Stimulated activated naive B cell treated with anti-CD40 and anti-IgM and Interleukin-4, amounts not matched to agents 10 μg/mL and 1 μg/mL and 100 μg/mL, for 72 hours (primary cell): ENCODE measurements around the gene INSIG2.

Experiments used
- ATAC-seq, 2 donors: fragments of 150-1000 bp; cut with Tn5 transposase; replicated peaks; 2 replicates each; pipeline ENCODE4 v1.10.0; 2021; ENCODE audit warnings: moderate library complexity in 1 of 2
- DNase-seq: peaks from one replicate; pipeline ENCODE4 v3.0.0; 2021
- H3K27ac Mint-ChIP-seq: one replicate; pipeline ENCODE4 v1.8.0; 2022; ENCODE audit warnings: mild to moderate bottlenecking, mixed read lengths
- H3K27me3 Mint-ChIP-seq, 2 donors: one replicate each; pipeline ENCODE4 v1.8.0; 2022; ENCODE audit warnings: mixed read lengths in 2 of 2
- H3K36me3 Mint-ChIP-seq, 2 donors: one replicate each; pipeline ENCODE4 v1.8.0; 2022; ENCODE audit warnings: mixed read lengths in 2 of 2, mild to moderate bottlenecking in 1 of 2
- H3K4me1 Mint-ChIP-seq, 2 donors: one replicate each; pipeline ENCODE4 v1.8.0; 2022; ENCODE audit warnings: mixed read lengths in 2 of 2, mild to moderate bottlenecking in 1 of 2
- H3K4me3 Mint-ChIP-seq, 2 donors: one replicate each; pipeline ENCODE4 v1.8.0; 2022; ENCODE audit warnings: mild to moderate bottlenecking in 2 of 2, mixed read lengths in 2 of 2, moderate library complexity in 1 of 2
- H3K9me3 Mint-ChIP-seq, 2 donors: one replicate each; pipeline ENCODE4 v1.8.0; 2022; ENCODE audit warnings: mixed read lengths in 2 of 2, mild to moderate bottlenecking in 1 of 2

Gene INSIG2

DNA sequence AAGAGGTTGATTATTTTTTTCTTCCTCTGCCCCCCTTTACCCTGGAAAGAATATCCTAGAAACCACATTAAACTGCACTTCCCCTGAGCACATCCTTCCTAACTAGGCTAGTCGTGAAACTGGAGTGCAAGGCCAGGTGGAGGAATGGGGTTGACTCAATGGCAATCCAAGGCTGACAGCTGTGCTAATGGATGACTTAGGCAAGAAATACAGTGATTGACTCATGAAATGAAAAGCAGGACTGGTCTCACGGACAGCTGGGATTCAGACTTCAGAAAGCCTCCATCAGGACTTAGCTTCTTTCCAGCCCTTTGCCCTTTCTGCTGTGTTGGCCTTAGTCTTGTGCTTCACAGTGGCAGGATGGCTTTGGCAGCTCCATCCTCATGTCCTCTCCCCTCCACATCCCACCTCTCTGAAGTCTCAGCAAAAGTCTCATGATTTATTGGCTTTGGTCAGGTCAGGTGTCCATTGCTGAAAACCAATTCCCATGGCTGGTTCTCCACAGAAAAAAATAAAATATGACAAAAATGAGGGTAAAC lies 33.8 kb downstream of the INSIG2 start:
- H3K9me3 Mint-ChIP-seq, result no peaks in the 10 kb centered on the region
- peaks cover 6 to 17% of the 10 kb centered on the region in 2 donors for H3K27me3 Mint-ChIP-seq
- no peak for DNase-seq
- H3K4me3 Mint-ChIP-seq, result peak overlapping the region; percentile 1 to 26
- peaks cover 3 to 6% of the 10 kb centered on the region in 2 donors for H3K36me3 Mint-ChIP-seq
- peaks cover 11 to 29% of the 10 kb centered on the region in 2 donors for H3K4me1 Mint-ChIP-seq
- H3K27ac Mint-ChIP-seq, result no peak overlapping the region
- no peak for ATAC-seq

DNA sequence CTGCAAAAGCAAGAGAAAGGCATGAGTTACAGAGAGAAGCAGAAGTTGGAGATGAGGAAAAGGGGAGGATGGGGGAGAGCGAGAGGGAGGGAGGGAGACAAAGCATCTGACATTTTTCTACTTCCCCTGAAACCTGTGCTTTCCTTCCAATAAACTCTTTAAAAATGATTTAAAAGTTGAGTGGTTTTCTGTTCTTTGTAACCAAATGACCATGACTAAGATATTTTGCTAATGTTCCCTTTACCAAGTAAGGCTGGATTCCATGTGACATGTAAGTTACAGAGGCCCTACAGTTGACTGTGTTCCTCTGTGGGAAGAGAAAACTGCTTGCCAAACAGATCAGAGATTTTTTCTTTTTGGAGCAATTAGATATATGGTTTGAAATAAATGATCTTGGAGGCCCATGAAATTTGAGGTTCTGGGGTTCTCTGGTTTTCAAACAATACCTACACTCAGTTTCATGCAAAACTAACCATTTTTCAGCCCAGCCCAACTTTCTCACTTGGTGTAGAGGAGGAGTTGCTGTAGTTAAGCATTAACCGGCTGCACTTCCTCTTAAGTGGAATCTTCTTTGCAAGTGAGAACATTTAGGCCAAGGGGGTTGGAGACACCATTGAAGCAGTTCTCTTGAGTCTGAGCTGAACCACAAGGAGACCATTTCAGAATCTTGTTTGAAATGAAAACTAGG lies 34.5 kb downstream of the INSIG2 start:
- peaks cover 3 to 6% of the 10 kb centered on the region in 2 donors for H3K36me3 Mint-ChIP-seq
- H3K4me3 Mint-ChIP-seq, result peak overlapping the region in 1 of 2 donors; percentile 26
- H3K9me3 Mint-ChIP-seq, result no peaks in the 10 kb centered on the region
- peak; percentile 8 for DNase-seq
- H3K4me1 Mint-ChIP-seq, result peaks cover 11 to 29% of the 10 kb centered on the region in 2 donors
- ATAC-seq, result peak; percentile 87 to 88
- H3K27ac Mint-ChIP-seq, result peak overlapping the region; percentile 59
- peaks cover 10 to 24% of the 10 kb centered on the region in 2 donors for H3K27me3 Mint-ChIP-seq

DNA sequence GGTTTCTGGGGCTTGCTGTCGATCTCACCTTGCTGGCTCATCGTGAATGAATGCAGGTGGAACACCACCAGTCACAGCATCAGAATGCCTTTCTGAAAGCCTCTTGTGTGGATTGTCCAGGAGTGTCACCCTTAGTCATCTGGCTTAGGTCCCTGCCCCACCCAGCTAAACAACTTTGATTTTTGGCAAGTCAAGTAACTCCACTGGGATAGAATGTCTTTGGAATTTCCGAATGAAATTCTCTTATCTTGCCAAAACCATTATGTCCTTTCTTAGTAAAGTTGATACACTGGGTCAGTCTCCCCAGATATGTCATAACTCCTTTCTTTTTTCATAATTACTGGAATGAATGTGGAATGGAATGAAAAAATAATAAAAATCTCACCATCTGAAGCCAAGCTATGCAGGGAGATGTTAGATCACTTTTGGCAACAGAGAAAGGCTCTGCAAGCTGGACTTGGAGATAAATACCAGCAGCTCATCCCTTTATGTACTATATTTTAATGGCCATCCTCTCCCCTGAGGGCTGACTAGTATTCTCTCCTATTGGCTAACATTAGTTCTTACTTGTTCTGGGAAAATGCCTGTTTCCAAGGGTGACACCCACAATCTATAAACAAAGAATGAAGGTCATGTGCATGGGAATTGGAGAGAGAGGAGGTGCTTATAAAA lies 35.4 kb downstream of the INSIG2 start:
- DNase-seq, result no peak
- H3K4me1 Mint-ChIP-seq, result peaks cover 8 to 28% of the 10 kb centered on the region in 2 donors
- H3K36me3 Mint-ChIP-seq, result peaks cover 2 to 3% of the 10 kb centered on the region in 2 donors
- ATAC-seq, result no peak
- peaks cover 18 to 31% of the 10 kb centered on the region in 2 donors for H3K27me3 Mint-ChIP-seq
- no peak overlapping the region for H3K27ac Mint-ChIP-seq
- no peak overlapping the region for H3K4me3 Mint-ChIP-seq
- no peaks in the 10 kb centered on the region for H3K9me3 Mint-ChIP-seq

DNA sequence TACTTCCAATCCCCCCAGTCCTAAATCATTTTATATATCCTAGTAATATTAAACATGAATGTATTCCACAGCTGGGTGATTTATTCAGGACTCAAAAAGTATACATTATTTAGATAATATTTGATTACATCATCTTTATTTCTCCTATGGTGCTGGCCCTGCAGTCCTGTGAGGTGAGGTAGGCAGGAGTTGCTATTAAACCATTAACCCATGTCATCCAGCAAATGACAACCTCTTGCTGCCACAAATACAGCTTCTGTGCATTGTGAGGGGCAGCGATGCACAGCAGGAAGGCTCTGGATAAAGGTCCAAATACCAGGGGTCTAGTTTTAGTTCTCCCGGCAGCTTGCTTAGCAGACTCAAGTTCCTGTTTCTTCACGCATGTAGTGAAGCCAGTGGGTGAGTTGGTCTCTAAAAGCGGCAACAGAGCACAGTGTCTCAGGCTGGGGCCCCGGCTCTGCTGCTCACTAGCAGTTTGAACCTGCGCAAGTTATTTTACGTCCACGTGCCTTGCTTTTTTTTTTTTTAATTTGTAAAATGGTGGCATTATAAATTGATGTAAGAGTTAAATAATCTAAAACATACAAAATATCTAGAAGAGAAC lies 36.1 kb downstream of the INSIG2 start:
- peaks cover 0 to 1% of the 10 kb centered on the region in 2 donors for H3K36me3 Mint-ChIP-seq
- peaks cover 6 to 21% of the 10 kb centered on the region in 2 donors for H3K4me1 Mint-ChIP-seq
- H3K4me3 Mint-ChIP-seq, result no peak overlapping the region
- H3K27ac Mint-ChIP-seq, result no peak overlapping the region
- peaks cover 24 to 38% of the 10 kb centered on the region in 2 donors for H3K27me3 Mint-ChIP-seq
- no peaks in the 10 kb centered on the region for H3K9me3 Mint-ChIP-seq
- ATAC-seq, result peak; percentile 55 to 62
- no peak for DNase-seq

DNA sequence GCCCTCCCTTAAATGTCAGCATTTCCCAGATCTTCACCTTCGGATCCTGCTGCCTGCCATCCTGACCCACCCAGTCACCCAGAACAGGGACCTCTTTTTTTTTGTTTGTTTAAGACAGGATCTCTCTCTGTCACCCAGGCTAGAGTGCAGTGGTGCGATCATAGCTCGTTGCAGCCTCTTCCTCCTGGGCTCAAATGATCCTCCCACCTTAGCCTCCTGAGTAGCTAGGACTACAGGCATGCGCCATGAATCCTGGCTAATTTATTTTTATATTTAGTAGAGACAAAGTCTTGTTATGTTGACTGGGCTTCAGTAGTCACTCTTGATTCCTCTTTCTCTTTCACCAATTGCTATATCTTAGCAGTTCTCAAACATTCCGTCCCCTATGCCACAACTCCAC lies 39.0 kb downstream of the INSIG2 start:
- peaks cover 6 to 12% of the 10 kb centered on the region in 2 donors for H3K4me1 Mint-ChIP-seq
- H3K4me3 Mint-ChIP-seq, result no peak overlapping the region
- DNase-seq (no peak), ATAC-seq (no peak)
- peaks cover 25 to 40% of the 10 kb centered on the region in 2 donors for H3K27me3 Mint-ChIP-seq
- no peaks in the 10 kb centered on the region for H3K36me3 Mint-ChIP-seq
- no peak overlapping the region for H3K27ac Mint-ChIP-seq
- H3K9me3 Mint-ChIP-seq, result no peaks in the 10 kb centered on the region

DNA sequence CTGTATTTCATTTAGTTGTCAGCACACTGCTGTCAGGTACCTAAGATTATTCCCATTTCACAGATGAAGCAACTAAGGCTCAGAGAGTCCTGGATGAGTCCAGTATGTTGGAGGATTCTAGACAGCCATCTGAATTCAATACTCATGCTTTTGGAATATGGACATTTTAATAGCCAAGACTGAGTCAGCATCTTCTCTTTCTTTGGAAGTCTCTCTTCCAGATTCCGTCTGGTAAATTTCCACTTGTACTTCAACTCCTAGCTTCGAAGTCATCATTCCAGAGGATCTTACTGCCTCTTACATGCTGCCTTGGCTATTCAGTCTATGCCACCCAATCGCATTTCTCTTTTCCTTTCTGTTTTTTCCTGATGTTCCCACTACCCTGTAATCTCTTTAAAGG lies 40.6 kb downstream of the INSIG2 start:
- DNase-seq, result no peak
- ATAC-seq, result no peak
- Mint-ChIP-seq H3K27ac (no peak overlapping the region), H3K4me1 (peaks cover 0 to 2% of the 10 kb centered on the region in 2 donors), H3K4me3 (no peak overlapping the region), H3K27me3 (peaks cover 29 to 40% of the 10 kb centered on the region in 2 donors), H3K36me3 (no peaks in the 10 kb centered on the region), H3K9me3 (no peaks in the 10 kb centered on the region)

DNA sequence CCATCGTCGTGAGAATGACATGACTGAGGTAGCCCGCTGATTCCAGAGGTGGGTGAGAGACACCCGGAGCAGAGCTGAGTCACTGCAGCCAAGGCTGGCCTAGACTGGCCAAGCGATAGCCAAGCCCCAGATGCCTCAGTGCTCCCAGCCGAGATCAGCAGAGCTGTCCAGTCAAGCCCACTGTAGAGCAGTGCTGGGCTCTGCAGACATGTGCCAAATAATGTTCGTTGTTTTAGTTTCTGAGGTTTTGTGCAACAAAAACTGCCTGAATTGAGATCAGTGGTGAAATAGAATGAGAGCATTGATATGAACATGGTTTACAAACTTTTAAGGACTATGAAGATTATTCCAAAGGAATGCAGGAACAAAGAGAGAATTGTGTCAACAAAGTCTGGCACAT lies 42.1 kb downstream of the INSIG2 start:
- no peak for ATAC-seq
- Mint-ChIP-seq H3K36me3 (no peaks in the 10 kb centered on the region), H3K4me3 (no peak overlapping the region), H3K9me3 (no peaks in the 10 kb centered on the region), H3K4me1 (no peaks in the 10 kb centered on the region), H3K27ac (no peak overlapping the region), H3K27me3 (peaks cover 36 to 46% of the 10 kb centered on the region in 2 donors)
- no peak for DNase-seq

DNA sequence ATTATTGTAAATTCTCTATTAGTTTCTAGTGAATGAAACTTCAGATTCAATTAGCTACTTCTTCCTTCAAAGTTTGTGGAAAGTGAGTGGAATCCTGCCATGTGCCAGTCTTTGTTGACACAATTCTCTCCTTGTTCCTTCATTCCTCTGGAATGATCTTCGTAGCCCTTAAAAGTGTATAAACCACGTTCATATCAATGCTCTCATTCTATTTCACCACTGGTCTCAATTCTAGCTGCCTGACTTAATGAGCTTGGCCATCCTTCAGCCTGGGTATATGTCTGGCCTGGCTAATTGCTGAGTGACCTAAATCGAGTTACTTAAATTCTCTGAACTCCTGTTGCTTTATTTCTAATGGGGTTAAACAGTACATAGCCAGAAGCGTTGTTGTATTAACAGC lies 43.5 kb downstream of the INSIG2 start:
- no peaks in the 10 kb centered on the region for H3K9me3 Mint-ChIP-seq
- DNase-seq, result no peak
- no peak overlapping the region for H3K27ac Mint-ChIP-seq
- no peak overlapping the region for H3K4me3 Mint-ChIP-seq
- peaks cover 36 to 39% of the 10 kb centered on the region in 2 donors for H3K27me3 Mint-ChIP-seq
- no peaks in the 10 kb centered on the region for H3K36me3 Mint-ChIP-seq
- H3K4me1 Mint-ChIP-seq, result no peaks in the 10 kb centered on the region
- ATAC-seq, result no peak

DNA sequence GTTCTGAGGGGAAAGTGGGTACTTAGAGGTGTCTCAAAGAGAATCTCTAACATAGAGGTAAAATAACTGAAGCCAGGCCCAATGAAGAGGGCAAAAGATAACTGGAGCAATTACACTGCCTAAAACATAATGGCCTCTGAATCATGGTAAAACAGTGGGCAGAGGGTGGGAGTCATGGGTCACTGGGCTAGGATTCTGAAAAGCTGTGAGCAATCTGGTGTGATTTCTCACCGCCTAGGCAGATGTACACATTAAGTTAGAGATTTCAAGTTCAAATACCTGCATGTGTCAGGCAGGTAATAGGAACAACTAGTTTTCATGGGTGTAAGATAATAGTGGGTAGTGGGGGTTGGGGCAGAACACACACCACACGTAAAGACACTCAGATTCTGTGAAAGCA lies 45.6 kb downstream of the INSIG2 start:
- DNase-seq (no peak), ATAC-seq (no peak)
- H3K36me3 Mint-ChIP-seq, result no peaks in the 10 kb centered on the region
- no peaks in the 10 kb centered on the region for H3K9me3 Mint-ChIP-seq
- no peak overlapping the region for H3K27ac Mint-ChIP-seq
- H3K27me3 Mint-ChIP-seq, result peaks cover 20 to 21% of the 10 kb centered on the region in 2 donors
- no peaks in the 10 kb centered on the region for H3K4me1 Mint-ChIP-seq
- no peak overlapping the region for H3K4me3 Mint-ChIP-seq

DNA sequence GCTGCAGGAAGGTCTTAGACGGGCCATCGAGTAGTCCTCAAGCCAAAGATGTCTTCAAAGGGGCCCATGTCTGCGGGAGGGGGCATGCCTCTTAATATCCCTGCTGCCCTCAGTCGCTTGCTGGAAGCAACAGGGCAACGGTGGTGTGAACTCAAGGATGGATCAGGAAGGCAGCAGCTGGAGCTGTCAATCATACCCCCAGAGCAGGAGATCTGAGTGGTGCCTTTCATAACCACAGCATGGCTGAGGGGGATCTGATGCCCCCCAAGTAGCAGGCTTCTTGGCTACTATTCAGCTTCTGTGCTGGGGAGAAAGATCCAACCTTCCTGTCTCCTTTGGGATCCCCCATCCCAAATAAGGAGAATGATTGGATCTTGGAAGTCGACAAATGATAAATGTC lies 46.4 kb downstream of the INSIG2 start:
- Mint-ChIP-seq H3K4me1 (no peaks in the 10 kb centered on the region), H3K9me3 (no peaks in the 10 kb centered on the region)

DNA sequence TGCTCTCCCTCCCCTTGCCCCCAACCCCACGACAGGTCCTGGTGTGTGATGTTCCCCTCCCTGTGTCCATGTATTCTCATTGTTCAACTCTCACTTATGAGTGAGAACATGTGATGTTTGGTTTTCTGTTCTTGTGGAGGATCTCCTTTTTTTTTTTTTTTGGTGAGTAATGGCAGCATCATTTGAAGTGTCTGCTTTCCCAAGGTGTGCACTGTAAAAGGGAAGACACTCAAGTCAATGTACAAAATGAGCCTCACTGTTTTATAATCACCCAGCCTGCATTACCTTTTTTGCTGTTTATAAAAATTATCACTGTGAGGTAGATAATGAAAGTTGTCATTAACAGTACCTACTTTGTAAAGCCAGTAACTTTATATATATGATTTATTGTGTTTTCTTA lies 56.9 kb downstream of the INSIG2 start:
- no peak overlapping the region for H3K4me3 Mint-ChIP-seq
- H3K9me3 Mint-ChIP-seq, result peaks cover 0 to 1% of the 10 kb centered on the region in 2 donors
- DNase-seq (no peak), ATAC-seq (no peak)
- no peak overlapping the region for H3K27ac Mint-ChIP-seq
- H3K27me3 Mint-ChIP-seq, result peaks cover 19 to 45% of the 10 kb centered on the region in 2 donors
- H3K36me3 Mint-ChIP-seq, result peaks cover 0 to 3% of the 10 kb centered on the region in 2 donors
- peaks cover 4 to 6% of the 10 kb centered on the region in 2 donors for H3K4me1 Mint-ChIP-seq

More for the DNA sequence above, 46.4 kb downstream of the INSIG2 start:
- DNase-seq, result no peak
- Mint-ChIP-seq H3K27ac (no peak overlapping the region), H3K36me3 (no peaks in the 10 kb centered on the region), H3K27me3 (peaks cover 13 to 15% of the 10 kb centered on the region in 2 donors), H3K4me3 (no peak overlapping the region)
- no peak for ATAC-seq

DNA sequence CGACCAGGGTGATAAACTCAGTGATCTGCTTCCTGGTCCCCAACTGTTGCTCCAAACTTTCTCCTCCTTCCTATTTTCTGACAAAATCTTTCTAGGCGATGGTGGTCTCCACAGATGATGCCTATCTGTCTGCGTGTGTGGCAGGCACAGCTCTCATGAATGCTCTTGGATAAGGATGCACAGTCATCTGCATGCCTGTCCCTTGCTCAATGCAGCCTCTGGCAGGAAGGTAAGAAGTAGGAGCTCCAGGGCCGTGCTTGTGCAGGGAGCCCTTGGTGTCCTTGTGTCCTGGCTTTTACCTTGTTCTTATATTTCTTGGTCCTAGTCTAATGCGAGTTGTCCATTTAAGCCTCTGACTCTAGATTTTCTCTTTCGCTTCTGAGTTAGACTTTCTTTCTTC lies 57.5 kb downstream of the INSIG2 start:
- H3K4me1 Mint-ChIP-seq, result peaks cover 4 to 6% of the 10 kb centered on the region in 2 donors
- peaks cover 0 to 1% of the 10 kb centered on the region in 2 donors for H3K9me3 Mint-ChIP-seq
- no peak overlapping the region for H3K4me3 Mint-ChIP-seq

DNA sequence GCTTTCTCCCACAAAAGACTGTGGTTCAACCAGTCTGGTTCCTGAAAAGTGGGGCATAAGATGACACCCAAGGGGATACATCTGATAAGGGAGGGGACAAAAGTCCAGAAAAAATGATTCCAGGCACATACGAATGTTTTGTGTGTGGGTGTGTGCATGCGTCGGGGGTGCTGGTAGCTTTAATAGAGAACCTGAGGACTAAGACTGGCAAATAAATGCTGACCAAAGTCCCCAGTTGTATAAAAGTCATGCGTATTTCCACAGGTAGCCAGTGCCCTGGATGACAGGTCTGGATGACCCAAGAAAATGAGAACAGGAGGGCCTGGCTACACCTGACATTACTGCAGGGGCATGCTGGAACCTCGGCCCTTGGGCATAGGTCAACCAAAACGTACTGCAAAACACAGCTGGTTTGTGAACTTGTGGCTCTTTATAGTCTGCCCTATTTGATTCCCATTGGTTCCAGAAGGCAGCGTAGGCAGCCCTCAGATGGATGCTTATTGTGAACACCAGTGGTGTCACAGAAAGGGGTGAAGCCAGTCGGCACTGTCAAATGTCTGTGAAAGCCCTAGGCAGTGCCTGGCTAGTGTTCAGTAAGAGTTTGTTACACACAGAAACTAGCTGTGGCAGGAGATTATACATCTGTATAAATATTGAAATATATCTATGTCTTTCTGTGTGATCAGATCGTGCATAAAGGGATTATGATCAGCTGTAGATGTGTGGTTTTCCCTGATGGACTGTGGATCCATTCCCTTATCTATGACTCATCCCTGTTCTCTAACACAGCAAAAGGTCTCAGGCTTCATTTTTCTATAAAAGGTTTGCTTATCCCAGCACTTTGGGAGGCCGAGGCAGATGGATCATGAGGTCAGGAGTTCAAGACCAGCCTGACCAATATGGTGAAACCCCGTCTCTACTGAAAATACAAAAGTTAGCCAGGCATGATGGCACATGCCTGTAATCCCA lies 58.3 kb downstream of the INSIG2 start:
- no peak overlapping the region for H3K27ac Mint-ChIP-seq
- H3K4me3 Mint-ChIP-seq, result no peak overlapping the region
- ATAC-seq, result no peak
- H3K36me3 Mint-ChIP-seq, result peaks cover 0 to 3% of the 10 kb centered on the region in 2 donors
- peaks cover 27 to 53% of the 10 kb centered on the region in 2 donors for H3K27me3 Mint-ChIP-seq
- peaks cover 0 to 1% of the 10 kb centered on the region in 2 donors for H3K9me3 Mint-ChIP-seq
- peaks cover 8 to 10% of the 10 kb centered on the region in 2 donors for H3K4me1 Mint-ChIP-seq
- DNase-seq, result no peak

More for the DNA sequence above, 57.5 kb downstream of the INSIG2 start:
- H3K36me3 Mint-ChIP-seq, result peaks cover 0 to 3% of the 10 kb centered on the region in 2 donors
- no peak for DNase-seq
- no peak overlapping the region for H3K27ac Mint-ChIP-seq
- no peak for ATAC-seq
- H3K27me3 Mint-ChIP-seq, result peaks cover 25 to 51% of the 10 kb centered on the region in 2 donors
